Frontal cortex (tissue), 4 donors: ENCODE results near the gene FAM32A. TPM values are rescaled to one million over a fixed set of nuclear protein-coding genes. Genes with fewer than 3 reads are reported as not detected.
A peak's percentile ranks its signal among the peaks of the same experiment; 100 is the strongest.
"Not testable (repeated sequence)": the region's sequence is repeated elsewhere in the genome, so short reads cannot be mapped to it uniquely, and the experiment has no call there.

Source experiments
- DNase-seq, 2 donors: peaks; one replicate each; pipeline ENCODE4 v3.0.0; 2012; ENCODE audit warnings: low spot score in 2 of 2
- FAIRE-seq: peaks from 2 replicates; lab custom pipeline; 2012; peaks lifted over from hg19 to GRCh38; lab: Jason Lieb, UNC
- total RNA-seq: library from RNA; depleted of rRNA; stranded (reverse); fragments of >200 nt; gene quantifications from one replicate; pipeline ENCODE4 v1.2.3, GENCODE V29; 2014
- donor health status: control.
- donor health status: control.
- donor health status: control.

FAM32A gene
- total RNA-seq, 1 donor from 2014 or later, result 122 TPM

- FAIRE-seq, result no peak
- no peak for DNase-seq
Measured at GRCh38 chr19:16161840-16162239, 23.4 kb upstream of the FAM32A start.

DNA sequence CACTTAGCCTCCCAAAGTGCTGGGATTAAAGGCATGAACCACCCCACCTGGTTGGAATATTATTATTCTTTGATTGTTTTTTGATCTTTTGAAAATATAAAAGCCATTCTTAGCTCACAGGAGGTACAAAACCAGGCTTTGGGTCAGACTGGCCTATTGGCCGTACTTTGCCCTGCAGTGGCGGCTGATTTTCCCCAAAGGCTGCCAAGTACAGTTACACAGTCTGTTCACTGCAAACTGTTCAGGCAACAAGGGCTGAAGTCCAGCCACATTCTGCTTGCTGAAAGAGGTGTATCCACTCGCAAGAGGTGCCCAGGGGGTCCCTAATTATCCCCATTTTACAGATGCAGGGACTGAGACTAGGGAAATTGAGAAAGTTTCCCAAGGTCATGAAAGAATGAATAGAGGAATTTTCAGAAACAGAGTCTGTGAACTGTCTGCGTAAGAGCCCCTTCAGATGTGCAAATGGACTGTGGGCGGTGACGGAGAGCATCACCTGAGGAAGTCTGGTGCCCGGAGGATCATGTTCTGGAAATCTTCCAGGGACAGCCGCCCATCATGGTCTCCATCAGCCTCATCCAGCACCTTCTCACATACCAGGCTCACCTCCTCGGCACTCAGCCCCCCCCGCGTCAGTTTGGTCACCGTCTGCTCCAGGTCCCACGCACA is 20.9 kb upstream of the FAM32A start:
- DNase-seq (no peak), FAIRE-seq (no peak)

- FAIRE-seq (no peak), DNase-seq (no peak)
Measured at GRCh38 chr19:16166417-16166816, 18.8 kb upstream of the FAM32A start.

GRCh38 chr19:16167055-16167454 is 18.2 kb upstream of the FAM32A start:
- FAIRE-seq (no peak), DNase-seq (no peak)

GRCh38 chr19:16168465-16169081 is 16.6 kb upstream of the FAM32A start:
- FAIRE-seq, result no peak
- DNase-seq, result no peak

GRCh38 chr19:16170134-16170533 is 15.1 kb upstream of the FAM32A start:
- FAIRE-seq (no peak), DNase-seq (no peak)

- DNase-seq, result no peak
- no peak for FAIRE-seq
Measured at GRCh38 chr19:16175954-16176353, 9.3 kb upstream of the FAM32A start.

DNA sequence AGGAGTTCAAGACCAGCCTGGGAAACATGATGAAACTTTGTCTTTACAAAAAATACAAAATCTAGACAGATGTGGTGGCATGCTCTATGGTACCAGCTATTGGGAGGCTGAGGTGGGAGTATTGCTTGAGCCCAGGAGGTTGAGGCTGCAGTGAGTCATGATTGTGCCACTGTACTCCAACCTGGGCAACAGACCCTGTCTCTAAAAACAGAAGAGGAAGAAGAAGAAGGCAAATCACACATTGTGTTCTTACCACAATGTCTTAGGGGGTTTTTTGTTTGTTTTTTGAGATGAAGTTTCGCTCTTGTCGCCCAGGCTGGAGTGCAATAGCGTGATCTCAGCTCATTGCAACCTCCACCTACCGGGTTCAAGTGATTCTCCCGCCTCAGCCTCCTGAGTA is 6.3 kb upstream of the FAM32A start:
- DNase-seq, FAIRE-seq: not testable (repeated sequence)

DNA sequence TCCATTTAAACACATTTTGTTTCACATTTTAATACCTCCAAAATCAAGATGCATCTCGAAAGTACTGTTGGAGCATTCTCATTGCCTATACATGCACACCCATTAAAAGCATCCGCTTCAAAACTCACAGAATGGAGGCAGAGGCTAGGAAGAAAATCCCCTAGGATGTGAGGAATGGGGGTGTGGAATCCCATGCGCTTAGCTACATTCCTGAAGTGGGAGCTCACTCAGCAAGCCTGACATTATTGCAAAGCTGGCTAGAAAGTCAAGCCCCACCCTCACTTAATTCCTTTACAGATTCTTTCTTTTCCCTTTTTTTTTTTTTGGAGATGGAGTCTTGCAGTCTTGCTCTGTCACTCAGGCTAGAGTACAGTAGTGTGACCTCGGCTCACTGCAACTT is 4.6 kb upstream of the FAM32A start:
- DNase-seq, result no peak

GRCh38 chr19:16184665-16185122 is 516 bp upstream of the FAM32A start:
- DNase-seq (no peak), FAIRE-seq (no peak)

More for the DNA sequence above, 4.6 kb upstream of the FAM32A start:
- FAIRE-seq, result no peak

DNA sequence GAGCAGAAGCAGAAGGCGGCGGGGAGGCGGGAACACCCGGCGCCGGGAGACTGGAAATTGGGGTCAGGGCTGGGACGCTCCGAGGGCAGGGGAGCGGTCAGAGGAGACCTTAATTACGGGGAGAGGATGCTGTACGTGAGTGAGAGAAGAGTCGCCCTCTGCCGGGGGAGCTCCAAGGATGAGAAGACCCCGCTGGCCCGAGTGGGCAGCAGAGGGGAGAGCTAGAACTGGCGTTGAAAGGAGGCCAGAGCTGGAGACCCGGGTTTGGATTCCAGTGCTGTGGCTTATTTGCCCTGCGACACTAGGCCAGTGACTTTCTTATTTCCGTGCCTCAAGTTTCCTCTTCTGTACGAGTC is 536 bp downstream of the FAM32A start:
- DNase-seq, result no peak
- FAIRE-seq, result no peak

GRCh38 chr19:16188521-16188920 is 3.3 kb downstream of the FAM32A start:
- FAIRE-seq (no peak), DNase-seq (no peak)

DNA sequence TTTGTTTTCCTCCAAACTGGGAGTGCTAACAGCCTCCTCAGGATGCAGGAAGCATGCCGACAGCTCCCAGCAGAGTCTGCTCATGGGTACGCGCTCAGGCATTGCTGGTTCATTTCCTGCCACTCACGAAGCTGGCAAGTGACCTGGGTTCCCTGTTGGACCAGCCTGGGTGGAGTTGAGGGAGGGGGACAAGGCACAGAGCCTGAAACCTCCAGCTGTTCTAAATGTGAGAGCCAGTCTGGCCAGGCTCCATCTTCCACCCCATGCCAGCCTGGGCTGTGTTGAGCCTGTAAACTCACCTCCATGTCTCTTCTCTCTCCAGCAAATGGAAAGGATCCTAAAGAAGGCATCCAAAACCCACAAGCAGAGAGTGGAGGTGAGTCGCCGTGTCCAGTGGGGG is 5.0 kb downstream of the FAM32A start:
- DNase-seq, result no peak
- FAIRE-seq, result no peak

DNA sequence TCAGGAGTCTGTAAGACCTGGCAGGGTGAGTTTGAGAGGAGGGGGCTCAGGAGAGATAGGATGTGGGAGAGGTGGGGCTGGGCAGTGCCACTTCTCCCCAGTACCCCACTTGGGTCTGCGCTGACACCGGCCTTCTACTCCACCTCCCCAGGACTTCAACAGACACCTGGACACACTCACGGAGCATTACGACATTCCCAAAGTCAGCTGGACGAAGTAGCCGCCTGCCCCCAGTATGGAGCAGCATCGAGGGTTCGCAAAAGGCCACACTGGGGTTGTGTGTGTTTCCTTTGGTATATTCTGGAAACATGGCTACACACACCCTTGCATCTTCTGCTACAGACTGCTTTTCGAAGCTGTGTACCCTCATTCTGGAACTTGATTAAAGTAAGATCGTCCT is 5.5 kb downstream of the FAM32A start:
- DNase-seq (no peak), FAIRE-seq (no peak)

GRCh38 chr19:16191216-16191908 is 6.2 kb downstream of the FAM32A start:
- DNase-seq, result no peak
- FAIRE-seq, result no peak

DNA sequence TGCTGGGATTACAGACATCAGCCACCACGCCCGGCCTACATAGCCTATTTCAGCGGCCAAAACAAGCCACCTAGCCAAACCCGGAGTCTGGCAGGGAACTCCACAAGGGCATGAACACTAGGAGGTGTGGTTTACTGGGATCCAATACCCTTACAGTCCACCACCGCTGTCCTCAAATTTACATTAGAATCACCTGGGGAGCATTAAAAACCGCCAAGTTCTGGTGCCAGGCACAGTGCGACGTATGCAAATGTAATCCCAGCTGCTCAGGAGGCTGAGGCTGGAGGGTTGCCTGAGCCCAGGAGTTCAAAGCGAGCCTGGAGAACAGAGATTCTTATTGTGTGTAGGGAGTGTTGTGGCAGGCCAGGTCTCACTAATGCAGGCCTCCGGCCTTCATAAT is 8.3 kb downstream of the FAM32A start:
- FAIRE-seq (no peak), DNase-seq (no peak)

GRCh38 chr19:16197188-16197621 is 12.0 kb downstream of the FAM32A start:
- no peak for DNase-seq
- no peak for FAIRE-seq

DNA sequence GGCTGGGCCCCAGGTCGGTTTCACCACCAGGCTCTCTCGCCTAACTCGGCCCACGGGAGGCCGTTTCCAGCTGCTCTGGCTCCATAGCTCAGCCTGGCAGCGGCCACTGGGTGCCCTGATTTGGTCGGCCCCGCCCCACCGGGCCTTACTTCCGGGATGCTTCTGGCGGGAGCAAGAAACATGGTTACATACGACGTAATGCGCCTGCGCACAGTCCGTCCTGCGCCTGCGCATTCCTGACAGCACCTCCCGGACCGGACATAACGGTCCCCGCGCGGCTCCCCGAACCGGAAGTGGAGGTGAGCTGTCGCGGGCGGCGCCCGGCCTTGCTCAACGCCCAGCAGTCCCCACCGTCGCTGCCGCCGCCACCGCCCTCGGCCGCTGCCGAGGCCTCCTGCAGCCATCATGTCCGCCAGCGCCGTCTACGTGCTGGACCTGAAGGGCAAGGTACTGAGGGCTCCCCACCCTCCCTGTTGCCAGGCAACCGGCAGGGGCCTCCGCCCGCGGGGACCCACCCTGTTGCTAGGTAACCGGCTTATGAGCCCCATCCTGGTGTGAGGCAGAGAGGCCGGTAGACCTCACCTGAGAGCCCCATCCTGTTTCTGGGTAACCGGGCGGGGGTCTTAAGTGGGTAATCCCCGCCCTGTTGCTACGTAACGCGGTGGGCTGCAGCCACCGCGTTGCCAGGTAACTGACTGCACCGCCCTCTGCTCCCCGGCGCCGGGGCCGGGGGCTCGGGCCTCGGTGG is 12.6 kb downstream of the FAM32A start, which contains the start of gene AP1M1:
TSS of gene AP1M1 (plus strand) at position 290 of the 748 bp plus-strand sequence. CDS start at position 406, 116 bp downstream.
- peak; percentile 95 to 98 for DNase-seq
- no peak for FAIRE-seq

DNA sequence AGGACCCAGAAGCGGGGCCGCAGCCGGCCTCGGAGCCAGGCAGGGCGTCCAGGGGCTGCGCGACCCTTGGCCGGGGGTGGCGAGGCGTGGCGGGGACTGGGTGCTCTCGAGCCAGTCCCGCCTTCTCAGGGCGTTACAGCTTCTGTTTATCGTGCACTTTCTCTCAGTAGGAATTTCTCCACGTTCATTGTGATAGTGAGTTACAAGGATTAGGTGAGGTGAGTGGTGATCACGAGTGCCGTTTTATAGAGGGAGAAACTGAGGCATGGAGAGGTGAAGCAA is 13.1 kb downstream of the FAM32A start:
- DNase-seq (no peak), FAIRE-seq (no peak)

GRCh38 chr19:16199275-16199932 is 14.2 kb downstream of the FAM32A start:
- FAIRE-seq, result no peak
- DNase-seq, result no peak
